ENCODE measurements around the gene FAM217B.
A peak's percentile ranks its signal among the peaks of the same experiment; 100 is the strongest.

The FAM217B gene, protein sequence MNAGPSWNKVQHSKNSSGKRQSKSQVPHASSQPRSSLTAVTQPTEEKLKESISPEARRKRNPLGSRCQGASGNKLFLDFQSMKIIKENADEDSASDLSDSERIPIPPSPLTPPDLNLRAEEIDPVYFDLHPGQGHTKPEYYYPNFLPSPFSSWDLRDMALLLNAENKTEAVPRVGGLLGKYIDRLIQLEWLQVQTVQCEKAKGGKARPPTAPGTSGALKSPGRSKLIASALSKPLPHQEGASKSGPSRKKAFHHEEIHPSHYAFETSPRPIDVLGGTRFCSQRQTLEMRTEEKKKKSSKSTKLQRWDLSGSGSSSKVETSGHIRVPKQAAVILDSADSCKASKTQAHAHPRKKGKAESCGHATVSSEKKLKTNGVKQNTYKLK

DNA sequence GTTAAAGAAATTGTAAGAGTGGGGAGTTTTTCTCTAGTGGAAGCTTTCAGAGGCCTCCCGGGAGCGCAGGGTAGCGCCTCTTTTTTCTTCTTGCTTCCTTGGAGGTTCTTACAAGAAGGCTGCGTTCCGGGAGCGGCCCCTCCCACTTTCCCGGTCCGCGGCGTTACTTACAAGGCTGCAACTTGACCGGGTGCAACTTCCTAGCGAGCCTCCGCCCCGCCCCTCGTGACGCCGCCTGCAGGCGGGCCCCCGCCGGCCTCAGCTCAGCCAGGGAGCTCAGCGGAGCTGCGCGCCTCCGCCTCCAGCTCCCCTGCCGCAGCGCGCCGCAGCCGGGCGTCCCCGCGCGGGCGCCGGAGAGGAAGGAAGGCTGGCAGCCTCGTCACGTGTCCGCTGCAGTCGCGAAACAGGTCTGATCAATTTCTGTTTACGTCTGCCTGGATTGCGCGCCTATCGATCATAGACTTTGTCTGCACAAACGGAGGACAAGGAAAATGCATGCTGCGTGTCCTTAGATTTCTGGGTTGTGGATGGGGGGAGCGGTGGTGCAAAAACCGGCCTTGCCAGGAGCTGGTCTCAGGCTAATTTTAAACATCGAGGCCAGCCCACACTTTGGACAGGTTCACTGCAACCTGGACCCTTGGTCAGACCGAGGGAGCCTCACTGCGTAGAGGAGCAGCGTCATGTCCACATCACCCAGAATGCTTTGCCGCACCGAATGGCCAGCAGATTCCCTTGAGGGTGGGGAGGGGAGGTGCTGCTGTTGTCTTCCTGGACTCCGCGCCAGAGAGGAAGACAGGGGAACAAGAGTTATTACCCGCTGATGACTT is at the start of gene FAM217B, which contains the start of gene PPP1R3D:
FAM217B (plus strand) TSS at position 261 of the 827 bp plus-strand sequence. CDS start 3,555 bp downstream, outside the sequence.
PPP1R3D (minus strand) TSS at position 177 of the 827 bp plus-strand sequence. CDS start 374 bp downstream, outside the sequence.
- peak; percentile 68 for DNase-seq (ENCODE audit: low spot score)

DNA sequence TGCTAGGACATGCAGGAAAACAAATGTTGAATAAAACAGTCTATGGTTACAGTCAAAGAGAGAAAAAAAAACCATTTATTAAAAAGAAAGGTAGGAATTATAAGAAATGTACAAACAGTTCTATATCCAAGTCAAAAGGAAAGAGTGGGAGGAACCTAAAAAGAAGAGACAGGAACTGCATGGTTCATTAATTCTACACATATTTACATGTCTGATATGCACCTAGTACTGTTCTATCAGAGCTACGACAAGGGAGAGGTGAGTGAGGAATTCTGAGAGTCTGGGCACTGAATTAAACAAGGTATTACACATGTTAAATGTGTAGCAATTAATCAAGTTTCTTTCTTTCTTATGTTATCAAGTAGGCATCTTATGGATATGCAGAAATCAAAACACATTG is 48.6 kb upstream of the FAM217B start:
- no peak for DNase-seq (ENCODE audit: low spot score)

DNA sequence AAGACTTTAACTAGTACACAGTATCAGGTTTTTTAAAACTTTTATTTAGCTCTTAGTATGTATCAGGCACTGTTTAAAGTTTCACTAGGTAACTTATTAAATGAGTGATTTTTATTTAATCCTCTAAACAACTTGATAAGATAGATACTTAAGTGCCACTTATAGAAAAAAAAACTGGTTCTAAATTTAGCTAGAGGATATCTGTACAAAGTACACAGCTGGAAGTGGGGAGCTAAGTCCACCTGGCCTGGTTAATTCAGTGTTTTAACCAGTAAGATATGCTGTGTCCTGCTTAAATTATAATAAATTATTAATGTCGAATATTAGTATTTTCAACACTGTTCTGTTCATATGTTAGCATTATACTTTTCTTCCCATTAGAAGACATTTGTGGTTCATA is 44.3 kb upstream of the FAM217B start:
- DNase-seq (ENCODE audit: low spot score), result no peak

DNA sequence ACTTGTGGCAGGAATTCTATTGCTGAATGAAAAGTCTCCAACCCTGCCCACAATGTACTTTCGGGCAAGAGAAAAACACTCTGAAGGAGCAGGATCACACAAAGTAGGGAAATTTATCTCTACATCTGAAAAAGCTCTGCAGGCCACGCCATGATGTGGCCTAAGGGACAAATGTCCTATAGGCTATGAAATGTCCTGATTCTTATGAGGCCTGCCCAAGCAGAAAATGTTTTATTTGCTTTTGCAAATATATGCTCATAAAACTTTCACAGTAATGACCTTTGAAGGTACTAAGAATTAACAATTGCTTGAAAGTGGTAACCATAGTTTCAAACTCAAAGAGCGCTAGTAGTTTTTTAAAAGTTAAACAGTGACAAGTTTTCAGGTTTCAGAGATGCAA is 37.7 kb upstream of the FAM217B start:
- no peak for DNase-seq (ENCODE audit: low spot score)

DNA sequence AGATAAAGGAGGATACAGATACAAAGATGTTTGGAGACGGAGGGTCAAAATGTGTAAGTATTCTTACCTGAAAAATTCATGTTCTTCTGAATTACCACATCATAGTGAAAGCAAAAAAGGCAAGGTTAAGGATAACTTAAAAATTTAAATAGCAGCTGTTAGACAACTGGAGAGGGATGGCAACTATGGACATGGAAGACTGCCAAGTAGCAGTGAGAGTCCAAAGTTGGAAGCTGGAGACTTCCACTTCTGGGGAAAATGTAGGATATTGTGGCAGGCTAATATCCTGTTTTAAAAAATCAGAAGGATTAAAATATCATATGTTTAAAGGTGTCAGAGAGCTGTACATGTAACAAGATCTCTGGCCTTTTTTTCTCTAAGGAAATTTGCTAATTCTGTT is 36.6 kb upstream of the FAM217B start:
- DNase-seq (ENCODE audit: low spot score), result no peak

DNA sequence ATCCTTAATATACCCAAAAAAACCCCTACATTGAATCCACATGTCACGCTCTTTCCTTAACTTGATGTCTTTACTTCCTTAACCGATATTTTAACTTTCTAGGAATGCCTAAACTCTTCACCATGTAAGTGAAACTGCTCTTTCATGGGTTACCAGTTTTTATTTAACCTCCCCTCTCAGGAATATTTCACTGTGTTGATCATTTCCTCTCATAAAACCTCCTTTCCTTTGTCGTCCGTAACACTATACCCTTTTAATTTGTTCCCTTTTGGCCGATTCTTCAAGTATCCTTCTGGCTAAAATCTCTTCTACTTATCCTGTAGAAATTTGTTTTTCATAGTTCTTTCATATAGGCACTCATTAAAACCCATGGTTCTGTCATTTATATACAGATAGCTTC is 31.3 kb upstream of the FAM217B start:
- no peak for DNase-seq (ENCODE audit: low spot score)

DNA sequence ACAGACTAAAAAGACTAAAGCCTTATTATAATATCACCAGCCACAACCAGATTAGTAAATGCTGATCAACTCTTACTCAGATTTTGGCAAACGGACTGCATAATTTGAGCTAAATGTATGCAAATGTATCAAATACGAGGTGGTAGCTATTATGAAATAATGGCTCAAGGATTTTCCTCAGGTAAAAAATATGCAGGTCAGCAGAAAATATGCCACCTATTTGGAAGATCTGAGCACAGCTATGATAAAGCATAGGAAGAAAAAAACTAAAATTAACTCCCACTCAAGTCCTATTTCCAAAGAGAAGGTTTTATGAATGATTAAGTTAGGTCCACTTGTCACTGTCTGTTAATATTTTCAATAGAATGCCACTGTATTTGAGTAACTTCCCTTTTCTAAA is 29.1 kb upstream of the FAM217B start:
- no peak for DNase-seq (ENCODE audit: low spot score)

DNA sequence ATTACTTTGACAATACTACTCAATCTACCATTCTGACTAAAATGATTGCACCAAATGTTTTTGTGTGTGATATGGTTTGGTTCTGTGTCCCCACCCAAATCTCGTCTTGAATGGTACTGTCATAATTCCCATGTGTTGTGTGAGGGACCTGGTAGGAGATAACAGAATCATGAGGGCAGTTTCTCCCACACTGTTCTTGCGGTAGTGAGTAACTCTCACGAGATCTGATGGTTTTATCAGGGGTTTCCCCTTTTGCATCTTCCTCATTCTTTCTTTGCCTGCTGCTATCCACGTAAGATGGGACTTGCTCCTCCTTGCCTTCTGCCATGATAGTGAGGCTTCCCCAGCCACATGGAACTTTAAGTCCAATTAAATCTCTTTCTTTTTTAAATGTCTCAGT is 27.6 kb upstream of the FAM217B start:
- no peak for DNase-seq (ENCODE audit: low spot score)

DNA sequence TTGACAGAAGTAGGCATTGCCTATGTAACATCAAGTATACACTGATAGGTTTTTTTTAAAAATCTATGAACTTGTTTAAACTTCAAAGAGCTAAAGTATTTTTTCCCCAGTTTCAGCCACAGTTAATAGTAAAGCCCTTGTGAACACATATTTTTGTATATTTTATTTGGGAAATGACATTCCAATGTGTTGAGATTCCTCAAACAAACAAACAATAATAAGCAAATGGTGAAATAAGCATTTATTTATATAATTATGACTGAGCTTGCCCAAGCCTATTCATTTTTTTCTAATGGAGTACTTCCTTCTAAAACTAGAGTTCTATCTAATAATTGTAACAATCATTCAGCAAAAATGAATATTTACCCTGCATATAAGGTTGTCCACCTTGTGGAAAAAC is 19.2 kb upstream of the FAM217B start:
- DNase-seq (ENCODE audit: low spot score), result no peak

DNA sequence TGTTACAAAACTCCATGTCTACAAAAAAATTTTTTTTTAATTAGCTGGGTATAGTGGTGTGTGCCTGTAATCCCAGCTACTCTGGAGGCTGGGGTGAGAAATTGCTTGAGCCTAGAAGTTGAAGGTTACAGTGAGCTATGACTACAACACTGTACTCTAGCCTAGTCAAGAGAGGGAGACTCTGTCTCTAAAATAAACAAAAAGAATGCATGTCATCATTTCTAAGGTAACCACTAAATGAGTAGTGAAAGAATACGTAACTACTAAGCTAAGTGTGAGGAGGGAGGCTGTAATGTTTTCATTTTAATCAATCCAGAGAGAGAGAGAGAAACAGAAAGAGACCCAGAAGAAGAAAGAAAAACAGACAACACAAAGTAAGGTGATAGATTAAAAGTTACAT is 16.7 kb upstream of the FAM217B start:
- no peak for DNase-seq (ENCODE audit: low spot score)

DNA sequence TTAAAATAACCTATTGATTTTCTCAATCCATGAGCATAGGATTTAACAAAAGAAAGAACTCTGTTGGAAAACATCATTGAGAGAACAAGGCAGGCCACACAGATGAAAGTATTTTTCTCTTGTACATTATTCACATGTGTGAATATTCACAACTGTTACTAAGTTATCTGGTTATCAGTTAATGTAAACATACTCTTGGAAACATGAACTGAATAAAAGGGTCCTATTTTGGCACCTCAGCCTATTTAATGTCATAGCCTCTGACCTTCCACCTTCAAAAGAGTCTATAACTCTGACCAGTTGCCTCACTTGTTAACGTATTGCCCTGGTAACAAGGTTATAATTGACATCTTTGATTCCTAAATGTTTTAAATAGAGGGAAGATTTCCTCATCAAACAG is 14.8 kb upstream of the FAM217B start:
- no peak for DNase-seq (ENCODE audit: low spot score)

DNA sequence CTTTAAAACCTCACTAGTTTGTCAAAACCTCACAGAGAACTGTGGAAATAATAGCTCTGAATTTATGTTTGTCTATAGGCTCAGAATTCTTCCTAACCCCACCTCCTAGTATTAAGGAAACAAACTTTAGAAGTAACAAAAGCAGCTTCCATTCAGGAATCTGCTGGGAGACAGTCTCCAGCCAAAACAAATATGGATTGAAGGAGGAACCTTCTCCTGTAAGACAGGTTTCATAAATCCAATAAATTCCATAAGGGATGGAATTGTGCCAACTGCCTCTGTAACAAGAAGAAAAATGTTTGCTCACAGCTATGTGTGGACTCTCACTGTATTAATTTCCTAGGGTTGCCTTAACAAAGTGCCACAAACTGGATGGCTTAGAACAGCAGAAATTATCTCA is 14.3 kb upstream of the FAM217B start:
- DNase-seq (ENCODE audit: low spot score), result no peak

DNA sequence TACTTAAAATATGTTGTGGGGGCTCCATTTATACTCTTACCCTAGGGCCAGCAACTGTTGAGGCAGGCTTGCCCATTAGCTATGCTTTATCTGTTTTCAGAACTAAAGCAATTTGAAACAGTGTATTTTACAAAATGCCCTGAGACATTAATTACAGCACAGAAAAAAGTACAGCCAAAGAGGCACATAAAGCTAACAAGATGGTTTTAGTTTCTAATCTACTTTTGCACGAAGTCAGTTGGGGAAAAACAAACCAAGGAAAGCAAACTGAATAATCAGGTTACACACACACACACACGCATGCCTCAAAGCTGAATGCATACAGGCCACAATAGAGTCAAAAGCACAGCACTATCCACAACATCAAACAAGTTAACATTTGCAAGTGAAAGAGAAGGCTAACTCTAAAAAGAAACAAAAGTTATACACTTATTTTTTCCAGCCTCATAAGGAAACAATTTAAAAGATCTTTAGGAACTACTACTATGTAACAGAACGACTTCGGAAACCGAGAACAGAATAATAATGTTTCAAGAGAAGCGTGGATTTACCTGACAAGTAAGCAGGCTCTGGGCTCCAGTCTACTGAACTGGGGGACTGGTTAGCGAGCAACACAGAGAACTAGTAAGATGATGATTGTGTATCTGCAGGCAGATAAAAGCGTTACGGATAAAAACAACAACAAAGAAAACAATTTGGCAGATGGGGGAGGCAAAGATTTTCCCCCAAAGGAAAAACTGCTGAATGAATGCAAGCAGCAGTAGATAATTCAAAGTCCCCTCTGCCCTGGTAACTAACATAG is 8.5 kb upstream of the FAM217B start:
- no peak for DNase-seq (ENCODE audit: low spot score)

DNA sequence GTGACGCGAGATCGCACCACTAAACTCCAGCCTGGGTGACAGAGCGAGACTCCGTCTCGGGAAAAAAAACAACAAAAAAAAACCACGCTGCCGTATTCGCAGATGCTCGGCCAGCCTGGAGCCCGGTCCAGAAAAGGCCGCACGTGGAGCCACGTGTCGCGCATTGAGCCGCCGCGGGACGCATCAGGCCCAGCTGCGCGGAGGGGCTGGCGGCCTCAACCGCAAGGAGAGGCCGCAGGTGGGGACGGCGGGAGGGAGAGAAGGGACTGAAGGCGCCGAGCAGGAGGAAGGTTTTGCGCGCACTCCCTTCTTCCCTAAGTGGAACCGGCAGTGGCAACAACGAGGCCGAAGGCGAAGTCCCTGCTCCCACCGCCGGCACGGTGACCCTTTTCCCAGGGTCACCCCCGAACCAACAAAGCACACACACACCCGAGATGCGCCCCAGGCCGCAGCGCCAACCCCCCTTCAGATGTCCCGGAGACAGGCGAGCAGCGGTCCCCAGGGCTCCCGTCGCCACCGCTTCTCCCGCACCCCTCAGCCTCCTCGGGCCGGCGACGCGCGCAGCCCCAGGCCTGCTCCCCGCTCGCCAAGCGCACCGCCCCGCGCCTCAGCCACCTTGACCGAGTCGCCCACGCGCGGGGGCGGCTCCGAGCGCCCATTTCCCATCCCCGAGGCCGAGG is 7.4 kb upstream of the FAM217B start:
- no peak for DNase-seq (ENCODE audit: low spot score)

DNA sequence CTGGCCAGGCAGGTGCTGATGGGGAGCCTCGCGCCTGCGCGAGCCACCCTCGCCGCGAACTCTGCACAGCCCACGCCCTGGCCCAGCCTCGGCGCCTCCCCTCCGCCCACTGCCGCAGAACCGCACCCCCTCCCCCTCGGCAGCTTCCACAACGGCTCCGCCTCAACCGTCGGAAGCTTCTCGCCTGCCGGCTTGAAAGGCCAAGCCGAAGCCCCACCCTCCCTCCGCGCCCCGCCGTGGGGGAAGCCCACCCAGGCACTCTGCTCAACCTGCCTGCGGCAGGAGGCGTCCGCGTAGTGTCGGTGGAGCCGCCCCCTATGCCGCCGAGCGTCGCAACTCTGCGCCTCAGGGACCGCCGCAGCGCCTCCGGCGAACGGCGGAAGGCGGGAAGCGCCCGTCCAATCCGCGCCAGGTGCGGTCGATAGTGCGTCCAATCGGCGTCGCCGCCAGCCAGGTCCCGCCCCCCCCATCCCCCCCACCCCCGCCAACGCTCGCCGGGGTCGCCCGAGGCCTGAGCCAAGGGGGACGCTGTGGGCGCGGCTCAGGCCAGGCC is 6.8 kb upstream of the FAM217B start, which contains the start of gene SYCP2:
SYCP2 (minus strand) TSS at position 342 of the 553 bp plus-strand sequence. CDS start 11,224 bp downstream, outside the sequence.
- no peak for DNase-seq (ENCODE audit: low spot score)

DNA sequence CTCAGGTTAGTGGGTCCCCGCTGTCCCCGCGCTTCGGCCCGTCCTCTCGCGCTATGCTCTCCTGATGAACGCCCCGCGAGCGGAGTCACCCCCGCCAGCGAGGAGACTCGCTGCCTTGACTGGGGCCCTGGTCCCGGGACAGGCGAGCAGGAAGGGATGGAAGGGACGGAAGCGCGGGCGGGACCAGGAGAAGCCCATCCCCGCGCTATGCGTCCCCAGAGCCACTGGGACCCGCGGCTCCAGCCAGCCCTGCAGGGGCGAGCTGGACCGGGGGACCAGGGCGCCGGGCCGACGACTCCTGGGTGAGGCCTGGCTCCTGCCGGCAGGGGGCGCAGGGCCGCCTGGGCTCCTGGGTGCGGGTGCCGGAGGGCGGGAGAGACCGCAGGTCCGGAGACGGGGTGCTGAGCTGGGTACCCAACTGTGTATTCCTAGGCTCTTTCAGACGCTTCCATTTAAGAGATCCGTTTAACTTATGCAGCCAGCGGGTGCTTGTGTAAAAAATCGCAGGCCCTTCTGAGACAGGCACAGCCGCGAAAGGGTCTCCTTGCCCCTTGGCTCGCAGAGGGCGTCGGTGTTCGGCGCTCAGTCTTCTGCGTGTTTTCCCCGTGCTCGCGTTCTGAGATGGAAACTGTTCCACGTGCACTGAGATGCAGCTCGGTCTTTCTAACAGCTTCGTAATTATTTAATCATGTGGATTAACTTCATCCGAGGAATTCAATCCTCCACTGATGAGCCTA is 6.2 kb upstream of the FAM217B start:
- DNase-seq (ENCODE audit: low spot score), result peak; percentile 59

DNA sequence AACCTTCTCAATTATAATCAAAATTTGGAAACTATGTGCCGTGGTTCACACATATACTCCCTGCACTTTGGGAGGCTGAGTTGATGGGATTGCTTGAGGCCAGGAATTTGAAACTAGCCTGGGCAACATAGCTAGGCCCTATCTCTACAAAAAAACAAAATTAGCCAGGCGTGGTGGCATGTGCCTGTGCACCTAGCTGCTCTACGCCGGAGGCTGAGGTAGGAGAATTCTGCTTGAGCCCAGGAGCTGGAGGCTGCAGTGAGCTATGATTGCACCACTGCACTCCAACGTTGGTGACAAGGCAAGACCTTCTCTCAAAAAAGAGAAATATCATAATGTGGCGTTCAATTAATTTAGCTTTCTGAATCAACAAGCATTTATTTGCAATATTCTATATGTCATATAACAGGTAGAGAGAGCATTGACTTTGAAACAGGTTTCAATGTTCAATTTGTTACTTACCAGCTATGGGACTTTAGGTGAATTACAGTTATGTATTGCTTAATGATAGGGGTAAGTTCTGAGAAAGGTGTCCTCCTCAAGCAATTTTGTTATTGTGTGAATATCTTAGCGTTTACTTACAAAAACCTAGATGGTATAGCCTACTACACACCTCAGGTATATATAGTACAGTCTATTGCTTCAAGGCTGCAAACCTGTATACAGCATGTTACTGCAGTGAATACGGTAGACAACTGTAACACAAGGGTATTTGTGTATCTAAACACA is 4.6 kb upstream of the FAM217B start:
- DNase-seq (ENCODE audit: low spot score), result no peak

DNA sequence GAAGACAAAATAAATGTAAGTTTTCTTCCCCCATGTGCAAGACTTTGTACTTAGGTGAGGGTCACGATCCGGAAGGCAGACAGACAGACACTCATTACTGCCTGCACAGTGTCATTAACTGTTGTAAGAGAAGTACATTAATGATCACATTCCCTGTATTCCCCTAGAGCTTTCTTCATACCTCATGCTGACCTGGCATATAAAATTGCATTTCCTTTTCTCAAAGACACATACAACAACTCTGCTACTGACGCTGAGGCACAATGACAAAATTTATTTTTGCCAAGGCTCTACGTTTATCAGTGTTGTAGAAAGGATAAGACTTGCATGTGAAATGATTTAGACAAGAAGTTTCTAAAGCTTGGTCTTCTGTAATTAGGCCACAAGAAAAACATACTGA is 3.8 kb upstream of the FAM217B start:
- DNase-seq (ENCODE audit: low spot score), result no peak

DNA sequence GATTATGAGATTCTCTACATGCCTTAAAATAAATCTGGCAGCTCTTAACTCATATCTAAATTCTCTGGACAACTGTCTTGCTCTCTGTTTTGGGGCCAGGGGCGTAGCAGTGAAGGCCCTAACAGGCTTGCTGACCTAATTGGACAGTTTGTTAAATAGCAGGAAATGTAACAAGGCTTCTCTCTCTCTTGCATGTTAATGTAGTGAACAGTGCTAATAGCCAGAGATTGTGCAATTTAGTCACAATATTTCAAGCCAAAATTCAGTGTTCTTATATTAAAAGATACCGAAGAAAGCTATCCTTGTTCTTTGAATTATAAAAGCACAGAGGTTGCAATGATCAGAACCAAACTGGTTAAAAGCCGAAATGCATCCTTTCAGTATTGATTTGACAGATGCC is 3.0 kb upstream of the FAM217B start:
- no peak for DNase-seq (ENCODE audit: low spot score)

DNA sequence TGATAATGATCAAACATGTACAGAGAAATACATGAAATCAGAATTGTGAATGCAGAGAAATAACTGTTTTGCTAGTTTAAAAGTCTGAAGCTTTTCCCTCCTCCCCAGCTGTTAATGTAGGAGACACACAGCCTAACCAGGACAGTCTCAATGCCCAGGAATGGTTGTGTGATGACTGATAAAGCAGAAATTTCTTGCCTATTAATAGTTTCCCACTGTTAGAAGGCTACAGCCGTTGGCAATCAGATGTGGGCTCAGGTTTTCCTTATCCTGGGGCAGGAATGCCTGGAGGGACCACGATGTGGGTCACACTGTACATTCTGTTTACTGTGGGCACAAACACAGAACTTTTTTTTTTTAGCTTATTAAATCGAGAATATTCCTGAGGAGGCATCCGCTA is 2.0 kb upstream of the FAM217B start:
- no peak for DNase-seq (ENCODE audit: low spot score)
